Suprapubic skin (tissue), 4 donors: ENCODE measurements around the gene C1QTNF7. TPM values are rescaled to one million over a fixed set of nuclear protein-coding genes. Genes with fewer than 3 reads are reported as not detected.

Experiments
- DNase-seq, 2 donors: peaks; one replicate each; pipeline ENCODE4 v3.0.0-alpha.2; 2019; ENCODE audit warnings: low spot score in 2 of 2
- H3K27ac ChIP-seq: fragments of 200-600 bp; sonication (generic); one replicate; pipeline ENCODE4 v1.5.1; 2019
- H3K27me3 ChIP-seq: fragments of 200-600 bp; sonication (generic); one replicate; pipeline ENCODE4 v1.5.1; 2019
- H3K36me3 ChIP-seq: fragments of 200-600 bp; sonication (generic); one replicate; pipeline ENCODE4 v1.5.1; 2019
- H3K4me1 ChIP-seq: fragments of 200-600 bp; sonication (generic); one replicate; pipeline ENCODE4 v1.5.1; 2019
- H3K4me3 ChIP-seq: fragments of 200-600 bp; sonication (generic); one replicate; pipeline ENCODE4 v1.5.1; 2019; ENCODE audit warnings: mild to moderate bottlenecking
- H3K9me3 ChIP-seq: fragments of 200-600 bp; sonication (generic); one replicate; pipeline ENCODE4 v1.5.1; 2019
- CTCF ChIP-seq, 2 donors: fragments of 200-600 bp in 1 of 2; fragments of 450-650 bp in 1 of 2; sonication (generic) in 1 of 2; IDR thresholded peaks; one replicate each; pipeline ENCODE4 v1.5.1; 2016 to 2019; ENCODE audit warnings: antibody characterized with exemption in 2 of 2, mild to moderate bottlenecking in 1 of 2, moderate library complexity in 1 of 2
- EP300 ChIP-seq: sonication (generic); formaldehyde crosslinking; IDR thresholded peaks from one replicate; pipeline ENCODE4 v1.6.1; 2017; ENCODE audit warnings: antibody characterized with exemption
- POLR2A ChIP-seq, 2 donors: fragments of 450-650 bp; IDR thresholded peaks; one replicate each; pipeline ENCODE4 v1.6.1; 2017; ENCODE audit warnings: antibody characterized with exemption in 2 of 2, mild to moderate bottlenecking in 2 of 2, moderate library complexity in 2 of 2
- POLR2AphosphoS5 ChIP-seq, 3 donors: sonication (generic); formaldehyde crosslinking; IDR thresholded peaks; one replicate each; pipeline ENCODE4 v1.6.1; 2017; ENCODE audit warnings: antibody characterized with exemption in 3 of 3
- WGBS: methylation state at CpG from one replicate; pipeline ENCODE4 v1.1.5; 2018; 5-methylcytosine and 5-hydroxymethylcytosine counted together
- total RNA-seq, 4 donors: library from RNA; depleted of rRNA; stranded (reverse); fragments of >200 nt; gene quantifications; one replicate each; pipeline ENCODE4 v1.1.0, GENCODE V29; 2016

Gene C1QTNF7
- total RNA-seq, result 1 to 10 TPM in 2 of 4 donors, under 1 TPM in 2; 0.80 to 6.5 (median 3.3) TPM

GRCh38 chr4:15427701-15428100 is at the start of gene C1QTNF7:
Gene C1QTNF7, plus strand, starts transcription at chr4:15428033. Its CDS starts 7,711 bp downstream, at chr4:15435744.
- H3K4me3 ChIP-seq, result no peak within 1 kb of the TSS
- TF ChIP-seq POLR2A (IDR thresholded peaks at IDR 0.05), result no peak
- TF ChIP-seq CTCF (IDR thresholded peaks at IDR 0.05), result no peak
- TF ChIP-seq POLR2AphosphoS5 (IDR thresholded peaks at IDR 0.05), result no peak
- no peak for TF ChIP-seq EP300
- no peaks in the 10 kb centered on the region for H3K36me3 ChIP-seq
- H3K9me3 ChIP-seq, result no peaks in the 10 kb centered on the region
- DNase-seq, result no peak
- no peaks in the 10 kb centered on the region for H3K27me3 ChIP-seq
- H3K4me1 ChIP-seq, result peaks cover 22% of the 10 kb centered on the region
- peak within 1 kb of the TSS; percentile 49 for H3K27ac ChIP-seq
- WGBS, result 57% methylated on average over 3 of the region's 3 CpGs

- peaks cover 20% of the 10 kb centered on the region for H3K4me1 ChIP-seq
- no peak overlapping the region for H3K4me3 ChIP-seq
- 0% methylated on average over 1 of the region's 1 CpG for WGBS
- H3K36me3 ChIP-seq, result no peaks in the 10 kb centered on the region
- no peaks in the 10 kb centered on the region for H3K9me3 ChIP-seq
- TF ChIP-seq POLR2A (IDR thresholded peaks at IDR 0.05) (no peak), CTCF (IDR thresholded peaks at IDR 0.05) (no peak), POLR2AphosphoS5 (IDR thresholded peaks at IDR 0.05) (no peak), EP300 (no peak)
- no peaks in the 10 kb centered on the region for H3K27me3 ChIP-seq
- peak overlapping the region; percentile 32 for H3K27ac ChIP-seq
- no peak for DNase-seq
Measured at GRCh38 chr4:15378062-15378461, 49.8 kb upstream of the C1QTNF7 start.

- no peaks in the 10 kb centered on the region for H3K9me3 ChIP-seq
- H3K36me3 ChIP-seq, result no peaks in the 10 kb centered on the region
- WGBS, result 23% methylated on average over 1 of the region's 1 CpG
- TF ChIP-seq POLR2A (IDR thresholded peaks at IDR 0.05), result no peak
- TF ChIP-seq POLR2AphosphoS5 (IDR thresholded peaks at IDR 0.05), result no peak
- TF ChIP-seq EP300, result no peak
- TF ChIP-seq CTCF (IDR thresholded peaks at IDR 0.05), result no peak
- no peak overlapping the region for H3K27ac ChIP-seq
- H3K27me3 ChIP-seq, result no peaks in the 10 kb centered on the region
- no peak overlapping the region for H3K4me3 ChIP-seq
- H3K4me1 ChIP-seq, result peaks cover 20% of the 10 kb centered on the region
- DNase-seq, result no peak
Measured at GRCh38 chr4:15378493-15378892, 49.3 kb upstream of the C1QTNF7 start.

- no peaks in the 10 kb centered on the region for H3K27me3 ChIP-seq
Measured at GRCh38 chr4:15381806-15382338, 46.0 kb upstream of the C1QTNF7 start.

More at GRCh38 chr4:15381806-15382338, 46.0 kb upstream of the C1QTNF7 start:
- Histone ChIP-seq H3K4me3 (no peak overlapping the region), H3K27ac (no peak overlapping the region), H3K9me3 (no peaks in the 10 kb centered on the region), H3K36me3 (no peaks in the 10 kb centered on the region), H3K4me1 (peaks cover 8% of the 10 kb centered on the region)
- TF ChIP-seq CTCF (IDR thresholded peaks at IDR 0.05), result no peak
- no peak for TF ChIP-seq EP300
- TF ChIP-seq POLR2AphosphoS5 (IDR thresholded peaks at IDR 0.05), result no peak
- TF ChIP-seq POLR2A (IDR thresholded peaks at IDR 0.05), result no peak
- no peak for DNase-seq
- 52% methylated on average over 3 of the region's 3 CpGs for WGBS
